HUES6 (cell line): Measurements from ENCODE around the gene DRD2.
"Not testable (repeated sequence)": the region's sequence is repeated elsewhere in the genome, so short reads cannot be mapped to it uniquely, and the experiment has no call there.

Source experiments
- H3K27ac ChIP-seq: 2 replicates; pipeline ENCODE4 v1.7.0; 2013; ENCODE audit warnings: low read depth, mild to moderate bottlenecking, low read length, inconsistent platforms
- H3K27me3 ChIP-seq: 2 replicates; pipeline ENCODE4 v1.6.1; 2013; ENCODE audit warnings: low read length; ENCODE audit not compliant: control insufficient read depth, insufficient read depth
- H3K36me3 ChIP-seq: 2 replicates; pipeline ENCODE4 v1.6.1; 2013; ENCODE audit warnings: low read length; ENCODE audit not compliant: control insufficient read depth, insufficient read depth
- H3K4me1 ChIP-seq: 2 replicates; pipeline ENCODE4 v1.6.1; 2013; ENCODE audit warnings: low read length; ENCODE audit not compliant: control insufficient read depth, insufficient read depth
- H3K4me3 ChIP-seq: 2 replicates; pipeline ENCODE4 v1.5.1; 2013; ENCODE audit warnings: low read depth, low read length
- H3K9ac ChIP-seq: one replicate; pipeline ENCODE4 v1.6.1; 2013; ENCODE audit warnings: mild to moderate bottlenecking, low read length
- H3K9me3 ChIP-seq: 2 replicates; pipeline ENCODE4 v1.6.1; 2013; ENCODE audit warnings: low read depth, low read length; ENCODE audit not compliant: control insufficient read depth, insufficient read depth

Gene DRD2

GRCh38 chr11:113475160-113475761 lies at the start of gene DRD2:
Gene DRD2 (minus strand): TSS chr11:113475398. CDS start chr11:113424651, 50,747 bp downstream.
- Histone ChIP-seq H3K27me3 (peaks cover 82% of the 10 kb centered on the region), H3K36me3 (no peaks in the 10 kb centered on the region), H3K9ac (no peak within 1 kb of the TSS), H3K4me3 (peak within 1 kb of the TSS; percentile 60), H3K9me3 (no peaks in the 10 kb centered on the region), H3K27ac (no peak within 1 kb of the TSS), H3K4me1 (peaks cover 9% of the 10 kb centered on the region)

DNA sequence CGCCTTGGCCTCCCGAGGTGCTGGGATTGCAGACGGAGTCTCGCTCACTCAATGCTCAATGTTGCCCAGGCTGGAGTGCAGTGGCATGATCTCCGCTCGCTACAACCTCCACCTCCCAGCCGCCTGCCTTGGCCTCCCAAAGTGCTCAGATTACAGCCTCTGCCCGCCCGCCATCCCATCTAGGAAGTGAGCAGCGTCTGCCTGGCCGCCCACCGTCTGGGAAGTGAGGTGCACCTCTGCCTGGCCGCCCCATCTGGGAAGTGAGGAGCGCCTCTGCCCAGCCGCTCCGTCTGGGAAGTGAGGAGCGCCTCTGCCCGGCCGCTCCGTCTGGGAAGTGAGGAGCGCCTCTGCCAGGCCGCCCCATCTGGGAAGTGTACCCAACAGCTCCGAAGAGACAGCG lies 48.7 kb upstream of the DRD2 start:
- not testable (repeated sequence) for H3K27me3 ChIP-seq, H3K36me3 ChIP-seq, H3K4me3 ChIP-seq, H3K9ac ChIP-seq, H3K4me1 ChIP-seq, H3K9me3 ChIP-seq, H3K27ac ChIP-seq

DNA sequence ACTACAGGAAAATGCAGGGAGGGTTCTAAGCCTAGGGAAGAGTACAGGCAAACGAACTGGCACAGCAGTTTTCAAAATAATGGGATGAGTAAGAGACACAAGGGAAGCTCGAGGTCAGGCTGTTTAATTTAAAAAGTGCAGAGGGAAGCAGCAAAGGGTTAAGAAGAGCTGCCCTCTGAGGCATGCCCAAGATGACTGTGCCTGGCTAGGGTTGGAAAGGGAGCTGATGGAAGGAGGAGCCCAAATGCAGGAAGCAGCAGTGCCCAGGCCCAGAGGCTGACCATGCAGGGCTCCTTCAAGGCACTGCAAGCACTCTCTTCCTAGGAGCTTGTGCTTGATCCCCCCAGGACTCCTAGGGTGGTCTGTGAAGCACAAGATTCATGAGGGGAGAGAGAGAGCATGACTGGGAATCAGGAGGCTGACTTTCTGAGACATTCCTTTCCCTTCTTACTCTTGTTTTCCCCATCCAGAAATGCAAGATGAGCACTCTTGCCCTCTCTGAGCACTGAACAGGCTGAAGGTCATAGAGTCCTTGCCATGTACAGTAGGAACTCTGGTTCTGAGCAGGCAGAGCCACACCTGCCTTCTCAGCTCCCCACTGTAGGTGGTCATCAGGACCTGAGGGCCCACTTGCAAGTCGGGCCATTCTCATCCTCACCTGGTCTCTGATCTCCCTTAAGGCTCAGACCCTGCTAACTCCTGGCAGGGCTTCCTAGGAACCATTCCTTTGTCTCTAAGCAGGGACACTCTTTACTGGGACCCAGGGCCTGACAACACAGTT lies 46.7 kb upstream of the DRD2 start:
- Histone ChIP-seq H3K4me3 (no peak overlapping the region), H3K9me3 (peaks cover 7% of the 10 kb centered on the region), H3K9ac (no peak overlapping the region), H3K27me3 (no peaks in the 10 kb centered on the region; the same call in 1 of the 2 replicates), H3K27ac (no peak overlapping the region), H3K4me1 (no peaks in the 10 kb centered on the region; the same call in 1 of the 2 replicates), H3K36me3 (no peaks in the 10 kb centered on the region)

GRCh38 chr11:113519989-113520613 lies 44.9 kb upstream of the DRD2 start:
- Histone ChIP-seq H3K27ac (no peak overlapping the region), H3K4me1 (no peaks in the 10 kb centered on the region; the same call in 1 of the 2 replicates), H3K9me3 (peaks cover 7% of the 10 kb centered on the region), H3K4me3 (no peak overlapping the region), H3K36me3 (no peaks in the 10 kb centered on the region), H3K27me3 (no peaks in the 10 kb centered on the region; the same call in 1 of the 2 replicates), H3K9ac (no peak overlapping the region)

DNA sequence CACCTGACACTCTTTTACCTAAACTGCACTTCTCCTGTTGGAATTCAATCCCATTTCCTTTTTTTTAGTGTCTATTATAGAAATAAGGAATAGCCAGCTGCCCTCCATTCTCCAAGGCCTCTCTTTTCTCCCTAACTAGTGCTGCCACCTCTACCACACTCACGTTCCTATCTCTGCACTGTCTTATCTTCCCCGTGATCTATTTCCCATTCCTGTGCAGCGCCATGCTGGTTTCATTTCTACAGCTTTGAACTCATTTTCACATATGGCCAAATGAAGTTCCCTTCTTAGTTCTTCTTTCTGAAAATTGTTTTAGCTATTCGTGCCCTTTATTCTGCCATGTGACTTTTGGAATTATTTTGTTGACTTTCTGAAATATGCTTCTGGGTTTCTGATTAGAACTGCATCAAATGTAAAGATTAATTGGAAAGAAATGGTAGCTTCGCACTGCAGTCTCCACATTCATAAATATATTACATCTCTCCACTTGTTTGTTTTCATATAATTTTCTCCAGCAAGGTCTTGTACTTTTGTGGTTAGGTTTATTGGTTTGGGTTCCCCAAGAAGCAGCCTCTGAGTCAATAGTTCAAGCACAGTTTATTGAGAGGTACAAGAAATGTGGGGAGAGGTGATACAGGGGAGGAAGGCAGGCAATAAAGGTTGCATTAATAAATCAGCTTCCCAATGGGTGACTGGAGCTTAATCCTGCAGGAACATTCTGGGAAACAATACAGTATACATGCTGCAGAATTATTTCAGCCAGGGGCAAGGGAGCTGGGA lies 43.7 kb upstream of the DRD2 start:
- Histone ChIP-seq H3K4me3 (no peak overlapping the region), H3K4me1 (no peaks in the 10 kb centered on the region; the same call in 1 of the 2 replicates), H3K27ac (no peak overlapping the region), H3K9ac (no peak overlapping the region), H3K9me3 (peaks cover 6% of the 10 kb centered on the region), H3K36me3 (no peaks in the 10 kb centered on the region), H3K27me3 (peaks cover 2% of the 10 kb centered on the region; the same call in 1 of the 2 replicates)

GRCh38 chr11:113517361-113517760 lies 42.2 kb upstream of the DRD2 start:
- Histone ChIP-seq H3K9ac (no peak overlapping the region), H3K27ac (no peak overlapping the region), H3K9me3 (no peaks in the 10 kb centered on the region), H3K4me1 (no peaks in the 10 kb centered on the region; the same call in 1 of the 2 replicates), H3K36me3 (no peaks in the 10 kb centered on the region), H3K4me3 (no peak overlapping the region), H3K27me3 (peaks cover 5% of the 10 kb centered on the region; the same call in 1 of the 2 replicates)

DNA sequence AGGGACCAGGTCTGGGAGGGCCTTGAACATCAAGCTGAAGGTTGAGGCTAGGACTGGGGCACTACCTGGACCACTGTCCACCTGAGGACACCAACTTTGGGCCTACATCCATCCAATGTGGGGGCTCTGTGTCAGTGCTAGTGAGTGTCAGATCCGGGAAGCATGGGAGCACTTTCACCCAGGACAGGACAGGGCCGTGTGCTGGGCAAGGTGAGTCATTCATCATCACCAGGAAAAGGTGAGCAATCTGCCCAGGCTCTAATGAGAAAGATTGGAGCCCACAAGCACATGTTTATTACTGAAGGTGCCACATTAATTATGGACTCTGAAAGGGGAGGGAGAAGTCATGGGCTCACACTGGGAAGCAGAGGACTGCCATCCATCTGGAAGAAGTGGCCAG lies 39.7 kb upstream of the DRD2 start:
- no peak overlapping the region for H3K4me3 ChIP-seq
- no peak overlapping the region for H3K27ac ChIP-seq
- H3K9me3 ChIP-seq = no peaks in the 10 kb centered on the region
- no peak overlapping the region for H3K9ac ChIP-seq
- no peaks in the 10 kb centered on the region for H3K4me1 ChIP-seq
- H3K36me3 ChIP-seq = no peaks in the 10 kb centered on the region
- peaks cover 5% of the 10 kb centered on the region; the same call in 1 of the 2 replicates for H3K27me3 ChIP-seq

DNA sequence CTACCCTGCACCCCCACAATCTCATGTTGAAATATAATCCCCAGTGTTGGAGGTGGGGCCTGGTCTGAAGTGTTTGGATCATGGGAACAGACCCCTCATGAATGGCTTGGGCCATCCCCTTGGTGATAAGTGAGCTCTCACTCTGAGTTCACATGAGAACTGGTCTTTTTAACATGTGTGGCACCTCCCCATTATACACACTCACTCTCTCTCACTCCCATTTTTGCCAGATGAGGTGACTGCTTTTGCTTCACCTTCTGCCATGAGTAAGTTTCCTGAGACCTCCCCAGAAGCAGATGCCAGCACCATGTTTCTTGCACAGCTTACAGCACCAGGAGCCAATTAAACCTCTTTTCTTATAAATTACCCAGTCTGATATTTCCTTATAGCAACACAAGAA lies 32.1 kb upstream of the DRD2 start:
- no peak overlapping the region for H3K27ac ChIP-seq
- H3K9me3 ChIP-seq = no peaks in the 10 kb centered on the region
- no peaks in the 10 kb centered on the region for H3K36me3 ChIP-seq
- H3K9ac ChIP-seq = no peak overlapping the region
- H3K4me3 ChIP-seq = no peak overlapping the region
- no peaks in the 10 kb centered on the region for H3K4me1 ChIP-seq
- H3K27me3 ChIP-seq = peaks cover 10% of the 10 kb centered on the region

DNA sequence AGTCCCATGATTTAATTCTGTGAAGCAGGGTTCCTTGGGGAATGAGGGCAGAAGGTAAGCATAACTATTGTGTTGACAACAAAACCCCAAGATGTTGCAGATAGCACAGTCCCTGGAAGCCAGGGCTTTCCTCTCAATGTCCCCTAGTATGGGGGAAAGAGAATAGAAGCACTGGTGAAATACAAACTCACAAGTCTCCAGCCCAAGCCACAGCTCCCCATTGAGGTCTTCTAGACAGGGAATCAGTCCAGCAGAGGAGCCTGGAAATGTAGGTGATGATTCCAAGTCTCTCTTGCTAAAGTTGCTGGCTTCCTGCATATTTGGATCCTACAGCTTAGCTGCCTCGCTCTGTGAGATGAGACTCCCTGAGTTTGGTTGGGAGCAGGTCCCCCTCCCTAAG lies 31.7 kb upstream of the DRD2 start:
- H3K27ac ChIP-seq = no peak overlapping the region
- no peaks in the 10 kb centered on the region for H3K36me3 ChIP-seq
- no peak overlapping the region for H3K4me3 ChIP-seq
- H3K27me3 ChIP-seq = peaks cover 10% of the 10 kb centered on the region
- no peak overlapping the region for H3K9ac ChIP-seq
- H3K9me3 ChIP-seq = no peaks in the 10 kb centered on the region
- no peaks in the 10 kb centered on the region for H3K4me1 ChIP-seq

DNA sequence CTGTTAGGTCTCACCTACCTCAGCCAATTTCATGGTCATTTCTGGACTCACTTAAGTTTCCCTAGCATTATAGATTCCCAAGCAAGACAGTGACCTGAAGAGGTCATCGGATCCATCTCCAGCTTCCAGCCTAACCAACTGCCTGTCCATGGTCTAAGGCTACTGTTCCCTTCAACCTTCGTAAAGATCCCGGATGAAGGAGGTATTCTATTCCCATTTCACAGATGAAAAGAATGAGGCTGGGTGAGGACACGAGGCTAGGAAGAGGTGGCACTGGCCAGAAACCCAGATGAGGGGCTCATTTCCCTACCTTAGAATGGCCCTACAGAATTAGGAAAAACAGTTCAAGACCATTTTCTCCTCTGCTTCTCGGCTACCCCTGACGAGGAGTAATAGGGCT lies 31.3 kb upstream of the DRD2 start:
- H3K27ac ChIP-seq = no peak overlapping the region
- no peak overlapping the region for H3K9ac ChIP-seq
- H3K4me1 ChIP-seq = no peaks in the 10 kb centered on the region
- H3K27me3 ChIP-seq = peaks cover 10% of the 10 kb centered on the region
- H3K4me3 ChIP-seq = no peak overlapping the region
- no peaks in the 10 kb centered on the region for H3K9me3 ChIP-seq
- H3K36me3 ChIP-seq = no peaks in the 10 kb centered on the region
